ENCODE data around the gene CFAP161. TPM values are rescaled to one million over a fixed set of nuclear protein-coding genes. Genes with fewer than 3 reads are reported as not detected.

The CFAP161 gene
- total and polyA plus RNA-seq, 9 donors = 0.15 to 6.0 (median 0.58) TPM; not detected in 1

DNA sequence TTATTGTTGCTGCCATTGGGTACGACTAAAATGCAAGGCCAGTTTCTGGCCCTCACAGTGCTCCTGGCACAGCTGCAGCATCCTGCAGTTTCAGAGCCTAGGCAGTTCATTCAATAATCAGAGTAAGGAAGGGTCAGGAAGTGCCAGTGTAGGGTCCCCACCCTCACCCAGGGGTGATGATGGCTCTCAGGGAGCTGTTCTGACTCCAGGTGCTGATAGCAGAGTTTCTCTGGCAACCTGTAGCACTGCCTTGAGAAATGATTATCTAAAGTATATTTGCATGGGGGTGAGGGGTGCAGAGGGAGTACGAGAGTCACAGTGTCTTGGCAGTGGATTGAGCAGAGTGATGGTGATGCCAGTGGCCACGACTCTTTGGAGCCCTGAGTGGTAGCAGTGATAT, 47.1 kb downstream of the CFAP161 start:
- intact Hi-C loops (cut with DNase I) = no loop called here
- Histone ChIP-seq H3K27ac (no peak overlapping the region), H3K4me1 (ENCODE audit: insufficient read depth) (peaks cover 7% of the 10 kb centered on the region), H3K36me3 (no peaks in the 10 kb centered on the region), H3K4me3 (no peak overlapping the region), H3K9me3 (no peaks in the 10 kb centered on the region), H3K27me3 (no peaks in the 10 kb centered on the region)
- DNase-seq = no peak
- WGBS, 3 donors = 72 to 78% (median 75%) methylated on average over 3 of the region's 3 CpGs
- TF ChIP-seq EP300 (IDR thresholded peaks at IDR 0.05) (no peak), POLR2A (IDR thresholded peaks at IDR 0.05) (no peak)
- TF ChIP-seq, protein P1, sequence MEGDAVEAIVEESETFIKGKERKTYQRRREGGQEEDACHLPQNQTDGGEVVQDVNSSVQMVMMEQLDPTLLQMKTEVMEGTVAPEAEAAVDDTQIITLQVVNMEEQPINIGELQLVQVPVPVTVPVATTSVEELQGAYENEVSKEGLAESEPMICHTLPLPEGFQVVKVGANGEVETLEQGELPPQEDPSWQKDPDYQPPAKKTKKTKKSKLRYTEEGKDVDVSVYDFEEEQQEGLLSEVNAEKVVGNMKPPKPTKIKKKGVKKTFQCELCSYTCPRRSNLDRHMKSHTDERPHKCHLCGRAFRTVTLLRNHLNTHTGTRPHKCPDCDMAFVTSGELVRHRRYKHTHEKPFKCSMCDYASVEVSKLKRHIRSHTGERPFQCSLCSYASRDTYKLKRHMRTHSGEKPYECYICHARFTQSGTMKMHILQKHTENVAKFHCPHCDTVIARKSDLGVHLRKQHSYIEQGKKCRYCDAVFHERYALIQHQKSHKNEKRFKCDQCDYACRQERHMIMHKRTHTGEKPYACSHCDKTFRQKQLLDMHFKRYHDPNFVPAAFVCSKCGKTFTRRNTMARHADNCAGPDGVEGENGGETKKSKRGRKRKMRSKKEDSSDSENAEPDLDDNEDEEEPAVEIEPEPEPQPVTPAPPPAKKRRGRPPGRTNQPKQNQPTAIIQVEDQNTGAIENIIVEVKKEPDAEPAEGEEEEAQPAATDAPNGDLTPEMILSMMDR (IDR thresholded peaks at IDR 0.05) = no peak

GRCh38 chr15:81182031-81182755, 48.1 kb downstream of the CFAP161 start:
- H3K9me3 ChIP-seq = no peaks in the 10 kb centered on the region
- TF ChIP-seq, protein P1 (IDR thresholded peaks at IDR 0.05) = no peak
- no peak for TF ChIP-seq EP300 (IDR thresholded peaks at IDR 0.05)
- no peak for TF ChIP-seq POLR2A (IDR thresholded peaks at IDR 0.05)
- H3K27me3 ChIP-seq = no peaks in the 10 kb centered on the region
- peaks cover 5% of the 10 kb centered on the region for H3K4me1 ChIP-seq (ENCODE audit: insufficient read depth)
- H3K36me3 ChIP-seq = no peaks in the 10 kb centered on the region
- 19 to 30% (median 27%) methylated on average over 13 of the region's 13 CpGs for WGBS, 3 donors
- no peak for DNase-seq
- H3K4me3 ChIP-seq = peak overlapping the region; percentile 45
- H3K27ac ChIP-seq = no peak overlapping the region
- intact Hi-C loops (cut with DNase I) = no loop called here

- DNase-seq = peak in 1 of 5 donors; percentile 40
- WGBS, 3 donors = 11 to 17% (median 16%) methylated on average over 13 of the region's 13 CpGs
- Histone ChIP-seq H3K4me3 (peak overlapping the region; percentile 45), H3K4me1 (ENCODE audit: insufficient read depth) (peaks cover 5% of the 10 kb centered on the region), H3K36me3 (no peaks in the 10 kb centered on the region), H3K9me3 (no peaks in the 10 kb centered on the region), H3K27ac (peak overlapping the region in 1 of 2 donors; percentile 1), H3K27me3 (no peaks in the 10 kb centered on the region)
- TF ChIP-seq EP300 (IDR thresholded peaks at IDR 0.05) = no peak
- TF ChIP-seq POLR2A (IDR thresholded peaks at IDR 0.05) = no peak
- TF ChIP-seq, protein P1 (IDR thresholded peaks at IDR 0.05) = no peak
- intact Hi-C loops (cut with DNase I) = no loop called here
Measured at GRCh38 chr15:81182756-81183438, 48.8 kb downstream of the CFAP161 start.

DNA sequence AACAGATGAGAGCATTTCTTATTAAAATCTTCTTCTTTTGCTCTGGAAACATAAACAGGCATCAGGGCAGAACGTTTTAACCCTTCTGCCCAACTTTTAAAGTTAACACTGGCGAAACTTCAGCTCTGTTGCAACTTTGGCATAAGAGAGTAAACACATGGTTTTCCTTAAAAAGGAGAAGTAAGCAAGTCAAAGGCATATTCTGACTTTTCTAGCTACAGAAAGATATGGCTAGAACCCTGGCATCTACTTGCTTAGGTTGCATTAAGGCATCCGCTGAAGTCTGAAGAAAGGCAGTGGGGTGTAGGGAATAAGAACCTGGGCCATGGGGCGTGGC, 49.3 kb downstream of the CFAP161 start:
- H3K27ac ChIP-seq = peak overlapping the region in 1 of 2 donors; percentile 1
- intact Hi-C loops (cut with DNase I) = no loop called here
- DNase-seq = no peak
- H3K36me3 ChIP-seq = no peaks in the 10 kb centered on the region
- H3K27me3 ChIP-seq = no peaks in the 10 kb centered on the region
- TF ChIP-seq, protein P1 (IDR thresholded peaks at IDR 0.05) = no peak
- H3K4me1 ChIP-seq (ENCODE audit: insufficient read depth) = peaks cover 5% of the 10 kb centered on the region
- no peaks in the 10 kb centered on the region for H3K9me3 ChIP-seq
- 36 to 56% (median 54%) methylated on average over 4 of the region's 4 CpGs for WGBS, 3 donors
- peak overlapping the region; percentile 45 for H3K4me3 ChIP-seq

All from ovary (tissue), 9 donors.